Measurements from ENCODE around the gene CCDC12. TPM values are rescaled to one million over a fixed set of nuclear protein-coding genes. Genes with fewer than 3 reads are reported as not detected.

The CCDC12 gene
- total RNA-seq, 1 experiment from 2014 or later, result 52.7 TPM

DNA sequence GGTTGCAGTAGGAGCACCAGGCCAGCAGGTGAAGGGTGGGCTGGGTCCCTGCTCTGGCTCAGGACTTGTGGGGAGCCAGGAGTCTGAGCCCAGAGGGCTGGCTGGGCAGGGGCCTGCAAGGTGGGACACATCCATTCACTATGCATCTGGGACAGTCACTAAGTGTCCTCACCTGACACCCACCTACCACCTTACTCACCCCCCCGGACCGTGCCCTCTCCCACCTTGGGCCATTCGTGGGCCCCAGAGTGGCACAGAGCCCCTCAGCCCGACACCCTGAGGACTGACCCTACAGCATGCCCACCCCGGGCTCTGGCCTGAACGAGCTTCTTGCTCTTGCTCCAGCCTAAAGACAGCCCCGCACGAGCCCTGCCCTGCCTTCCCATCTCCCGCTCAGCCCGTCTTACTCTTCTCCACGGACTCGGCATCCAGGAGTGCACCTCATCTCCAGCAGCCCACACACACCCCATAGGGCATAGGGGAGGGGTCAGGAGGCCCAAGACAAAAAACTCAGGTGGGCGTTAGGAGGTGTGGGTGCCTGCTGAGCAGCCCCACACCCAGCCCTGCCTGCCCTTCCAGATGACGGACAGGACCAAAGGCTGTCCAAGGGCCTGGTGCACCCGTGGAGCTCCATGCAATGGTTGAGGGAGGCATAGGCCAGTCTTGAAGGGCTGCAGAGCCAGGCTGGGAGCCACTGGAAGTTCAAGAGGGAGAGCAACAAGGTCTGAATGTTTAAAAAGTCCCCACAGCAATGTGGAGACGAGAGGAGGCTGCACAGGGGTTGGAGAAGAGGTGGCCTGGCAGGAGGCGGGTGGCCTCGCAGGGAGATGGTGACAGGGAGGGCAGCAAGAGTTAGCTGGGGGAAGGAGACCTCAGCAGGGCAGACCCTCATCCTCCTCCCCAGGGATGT is 72.0 kb downstream of the CCDC12 start:
- ChIA-PET POLR2A (no interaction called here), CTCF (interaction anchor here (1.2 kb wide), 1 partner anchor 42 kb away, joined by 3 read pairs; no protein-coding TSS in a partner anchor)
- no peaks in the 10 kb centered on the region for H3K4me1 ChIP-seq
- peaks cover 4% of the 10 kb centered on the region for H3K36me3 Mint-ChIP-seq (ENCODE audit: insufficient read depth, unreplicated experiment)
- no peaks in the 10 kb centered on the region for H3K27me3 Mint-ChIP-seq (ENCODE audit: insufficient read depth, unreplicated experiment)
- H3K4me3 ChIP-seq (ENCODE audit: low read depth, low read length), result no peak overlapping the region
- no TSS peak for BruUV-seq (replicated peaks)
- no peak overlapping the region for H3K27ac Mint-ChIP-seq (ENCODE audit: unreplicated experiment)
- no peaks in the 10 kb centered on the region for H3K36me3 ChIP-seq (ENCODE audit: control insufficient read depth, insufficient read depth, low read length)
- H3K9me3 Mint-ChIP-seq (ENCODE audit: unreplicated experiment), result no peaks in the 10 kb centered on the region
- intact Hi-C loops (cut with micrococcal nuclease; ENCODE audit: unreplicated experiment), result no loop called here
- TF ChIP-seq, protein P1, sequence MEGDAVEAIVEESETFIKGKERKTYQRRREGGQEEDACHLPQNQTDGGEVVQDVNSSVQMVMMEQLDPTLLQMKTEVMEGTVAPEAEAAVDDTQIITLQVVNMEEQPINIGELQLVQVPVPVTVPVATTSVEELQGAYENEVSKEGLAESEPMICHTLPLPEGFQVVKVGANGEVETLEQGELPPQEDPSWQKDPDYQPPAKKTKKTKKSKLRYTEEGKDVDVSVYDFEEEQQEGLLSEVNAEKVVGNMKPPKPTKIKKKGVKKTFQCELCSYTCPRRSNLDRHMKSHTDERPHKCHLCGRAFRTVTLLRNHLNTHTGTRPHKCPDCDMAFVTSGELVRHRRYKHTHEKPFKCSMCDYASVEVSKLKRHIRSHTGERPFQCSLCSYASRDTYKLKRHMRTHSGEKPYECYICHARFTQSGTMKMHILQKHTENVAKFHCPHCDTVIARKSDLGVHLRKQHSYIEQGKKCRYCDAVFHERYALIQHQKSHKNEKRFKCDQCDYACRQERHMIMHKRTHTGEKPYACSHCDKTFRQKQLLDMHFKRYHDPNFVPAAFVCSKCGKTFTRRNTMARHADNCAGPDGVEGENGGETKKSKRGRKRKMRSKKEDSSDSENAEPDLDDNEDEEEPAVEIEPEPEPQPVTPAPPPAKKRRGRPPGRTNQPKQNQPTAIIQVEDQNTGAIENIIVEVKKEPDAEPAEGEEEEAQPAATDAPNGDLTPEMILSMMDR (IDR thresholded peaks at IDR 0.05; ENCODE audit: insufficient read depth in 1 of 2, low read depth in 1 of 2, low read length in 1 of 2, severe bottlenecking in 1 of 2, unreplicated experiment in 1 of 2), result no peak
- H3K4me3 Mint-ChIP-seq (ENCODE audit: unreplicated experiment), result no peak overlapping the region
- DNase-seq, result peak in 1 of 2 experiments; percentile 30
- no peaks in the 10 kb centered on the region for H3K27me3 ChIP-seq (replicated peaks; ENCODE audit: control insufficient read depth, insufficient read depth, low read length)
- H3K4me1 Mint-ChIP-seq (ENCODE audit: low read depth, unreplicated experiment), result no peaks in the 10 kb centered on the region
- no peaks in the 10 kb centered on the region for H3K9me3 ChIP-seq

DNA sequence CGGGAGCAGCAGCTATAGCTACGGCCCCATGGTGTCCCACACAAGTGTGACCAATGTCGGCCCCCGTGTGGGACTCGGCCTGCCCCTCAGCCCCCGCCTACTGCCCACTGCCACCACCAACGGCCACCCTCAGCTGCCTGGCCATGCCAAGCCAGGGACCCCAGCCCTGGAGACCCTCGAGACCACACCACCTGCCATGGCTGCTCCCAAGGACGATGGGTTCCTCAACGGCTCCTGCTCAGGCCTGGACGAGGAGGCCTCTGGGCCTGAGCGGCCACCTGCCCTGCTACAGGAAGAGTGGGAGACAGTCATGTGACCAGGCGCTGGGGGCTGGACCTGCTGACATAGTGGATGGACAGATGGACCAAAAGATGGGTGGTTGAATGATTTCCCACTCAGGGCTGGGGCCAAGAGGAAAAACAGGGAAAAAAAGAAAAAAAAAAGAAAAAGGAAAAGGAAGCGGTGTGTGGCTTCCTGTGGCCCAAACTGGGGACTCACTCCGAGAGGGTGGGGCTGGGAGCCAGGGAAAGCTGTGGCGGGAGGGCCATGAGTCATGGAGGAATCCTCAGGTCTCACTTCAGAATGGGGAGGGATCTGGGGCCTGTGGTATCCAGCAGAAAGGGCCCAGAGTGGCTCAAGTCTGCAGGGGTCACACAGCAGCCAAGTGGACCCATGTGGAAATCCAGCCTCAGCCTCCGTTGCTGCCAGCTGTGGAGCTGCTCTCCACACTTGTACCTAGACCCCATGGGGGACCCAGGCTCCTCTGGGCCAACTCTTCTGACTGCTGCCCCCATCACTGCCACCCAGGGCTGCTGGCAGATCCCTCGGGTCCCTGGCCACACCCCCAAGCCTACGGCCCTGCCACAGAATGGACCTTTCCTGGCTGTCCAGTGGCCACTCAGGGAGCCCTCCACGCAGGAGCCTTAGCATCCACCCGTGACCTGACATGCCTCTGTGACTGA is 72.9 kb downstream of the CCDC12 start:
- Histone ChIP-seq H3K4me1 (no peaks in the 10 kb centered on the region), H3K27me3 (replicated peaks; ENCODE audit: control insufficient read depth, insufficient read depth, low read length) (no peaks in the 10 kb centered on the region), H3K9me3 (no peaks in the 10 kb centered on the region), H3K36me3 (ENCODE audit: control insufficient read depth, insufficient read depth, low read length) (no peaks in the 10 kb centered on the region), H3K4me3 (ENCODE audit: low read depth, low read length) (no peak overlapping the region)
- CTCF ChIA-PET, result interaction anchor here (1.2 kb wide), 1 partner anchor 41 kb away, joined by 3 read pairs; no protein-coding TSS in a partner anchor
- no peak for DNase-seq
- H3K4me1 Mint-ChIP-seq (ENCODE audit: low read depth, unreplicated experiment), result no peaks in the 10 kb centered on the region
- H3K27me3 Mint-ChIP-seq (ENCODE audit: insufficient read depth, unreplicated experiment), result no peaks in the 10 kb centered on the region
- BruUV-seq (replicated peaks), result no TSS peak
- POLR2A ChIA-PET, result no interaction called here
- no peaks in the 10 kb centered on the region for H3K36me3 Mint-ChIP-seq (ENCODE audit: insufficient read depth, unreplicated experiment)
- TF ChIP-seq, protein P1 (IDR thresholded peaks at IDR 0.05; ENCODE audit: insufficient read depth in 1 of 2, low read depth in 1 of 2, low read length in 1 of 2, severe bottlenecking in 1 of 2, unreplicated experiment in 1 of 2), result no peak
- intact Hi-C loops (cut with micrococcal nuclease; ENCODE audit: unreplicated experiment), result no loop called here
- no peaks in the 10 kb centered on the region for H3K9me3 Mint-ChIP-seq (ENCODE audit: unreplicated experiment)
- no peak overlapping the region for H3K4me3 Mint-ChIP-seq (ENCODE audit: unreplicated experiment)
- no peak overlapping the region for H3K27ac Mint-ChIP-seq (ENCODE audit: unreplicated experiment)

DNA sequence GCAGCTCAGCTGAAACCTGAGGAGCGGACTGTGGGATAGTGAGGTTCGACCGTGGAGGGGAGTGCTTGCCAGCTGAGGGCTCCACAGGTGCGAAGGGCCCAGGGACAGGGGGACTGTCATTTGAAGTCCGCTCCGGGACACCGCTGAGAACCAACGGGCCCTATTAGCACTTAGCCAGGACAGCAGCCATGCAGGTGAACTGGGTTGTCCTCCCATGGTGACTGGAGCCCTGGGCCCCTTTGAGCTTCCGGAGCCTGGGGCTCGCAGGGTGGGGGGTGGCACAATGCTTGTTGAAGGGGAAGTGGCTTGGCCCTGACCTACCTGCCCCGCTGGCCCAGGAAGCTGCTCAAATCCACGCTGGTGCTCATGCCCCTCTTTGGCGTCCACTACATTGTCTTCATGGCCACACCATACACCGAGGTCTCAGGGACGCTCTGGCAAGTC is 74.3 kb downstream of the CCDC12 start:
- Mint-ChIP-seq H3K27me3 (ENCODE audit: insufficient read depth, unreplicated experiment) (no peaks in the 10 kb centered on the region), H3K27ac (ENCODE audit: unreplicated experiment) (no peak overlapping the region), H3K4me1 (ENCODE audit: low read depth, unreplicated experiment) (no peaks in the 10 kb centered on the region), H3K36me3 (ENCODE audit: insufficient read depth, unreplicated experiment) (no peaks in the 10 kb centered on the region), H3K9me3 (ENCODE audit: unreplicated experiment) (no peaks in the 10 kb centered on the region), H3K4me3 (ENCODE audit: unreplicated experiment) (no peak overlapping the region)
- H3K9me3 ChIP-seq, result no peaks in the 10 kb centered on the region
- intact Hi-C loops (cut with micrococcal nuclease; ENCODE audit: unreplicated experiment), result no loop called here
- BruUV-seq (replicated peaks), result no TSS peak
- CTCF ChIA-PET, result interaction anchor here (0.5 to 0.7 kb wide), 2 partner anchors 173 to 1171 kb away, joined by 3 read pairs; no protein-coding TSS in a partner anchor
- H3K4me3 ChIP-seq (ENCODE audit: low read depth, low read length), result no peak overlapping the region
- H3K36me3 ChIP-seq (ENCODE audit: control insufficient read depth, insufficient read depth, low read length), result no peaks in the 10 kb centered on the region
- H3K27me3 ChIP-seq (replicated peaks; ENCODE audit: control insufficient read depth, insufficient read depth, low read length), result no peaks in the 10 kb centered on the region
- no peak for DNase-seq
- no peaks in the 10 kb centered on the region for H3K4me1 ChIP-seq
- TF ChIP-seq, protein P1 (IDR thresholded peaks at IDR 0.05; ENCODE audit: insufficient read depth in 1 of 2, low read depth in 1 of 2, low read length in 1 of 2, severe bottlenecking in 1 of 2, unreplicated experiment in 1 of 2), result no peak
- POLR2A ChIA-PET, result no interaction called here
